EL (cell line): ENCODE data around the gene DIAPH2.

Source experiments
- DNase-seq: peaks from one replicate; pipeline ENCODE4 v3.0.0-alpha.2; 2016

DIAPH2 gene

DNA sequence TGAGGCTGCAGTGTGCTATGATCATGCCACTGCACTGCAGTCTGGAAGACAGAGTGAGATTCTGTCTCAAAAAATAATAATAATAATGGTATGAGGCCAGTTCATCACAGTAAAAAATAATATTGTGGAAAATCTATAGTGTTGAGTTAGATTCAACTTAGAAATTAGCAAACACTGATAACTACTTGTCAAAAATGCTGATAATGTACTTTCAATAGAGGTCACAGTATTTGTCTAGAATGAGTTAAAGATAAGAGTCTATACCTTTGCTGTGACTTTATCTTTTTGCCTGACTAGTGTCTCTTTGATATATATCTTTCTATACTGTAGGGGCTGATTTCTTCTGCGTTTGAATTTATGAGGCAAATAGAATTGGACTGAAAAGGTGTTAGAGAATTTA, 629.7 kb downstream of the DIAPH2 start:
- no peak for DNase-seq

DNA sequence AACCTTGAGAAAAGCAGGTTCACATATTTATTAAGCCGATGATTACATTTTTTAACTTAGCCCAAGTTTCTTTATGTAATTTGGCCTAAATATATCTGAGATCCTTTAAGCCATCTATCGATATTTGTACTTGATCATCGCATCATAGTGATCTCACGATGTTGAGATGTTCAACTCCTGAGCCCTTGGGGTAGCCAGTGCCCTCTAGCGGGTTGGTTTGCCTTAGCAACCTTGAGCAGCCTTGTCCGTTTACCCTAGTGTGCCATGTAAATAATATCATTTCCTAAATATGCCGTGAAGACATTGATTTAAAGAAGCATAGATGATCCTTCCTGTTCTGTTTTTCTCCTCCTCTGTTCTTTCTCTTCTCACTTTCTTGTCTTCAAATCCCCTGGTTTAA, 631.3 kb downstream of the DIAPH2 start:
- DNase-seq, result no peak

DNA sequence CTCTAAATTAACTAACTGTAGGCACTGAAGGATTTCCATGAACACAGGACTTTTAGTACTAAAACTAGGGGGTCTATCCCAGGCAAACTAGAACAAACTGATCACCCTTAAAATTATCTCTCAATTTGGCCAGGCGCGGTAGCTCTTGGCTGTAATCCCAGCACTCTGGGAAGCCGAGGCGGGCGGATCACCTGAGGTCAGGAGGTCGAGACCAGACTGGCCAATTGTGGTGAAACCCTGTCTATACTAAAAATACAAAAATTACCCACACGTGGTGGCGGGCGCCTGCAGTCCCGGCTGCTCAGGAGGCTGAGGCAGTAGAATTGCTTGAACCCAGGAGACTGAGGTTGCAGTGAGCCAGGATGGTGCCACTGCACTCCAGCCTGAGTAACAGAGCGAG, 635.7 kb downstream of the DIAPH2 start:
- no peak for DNase-seq

DNA sequence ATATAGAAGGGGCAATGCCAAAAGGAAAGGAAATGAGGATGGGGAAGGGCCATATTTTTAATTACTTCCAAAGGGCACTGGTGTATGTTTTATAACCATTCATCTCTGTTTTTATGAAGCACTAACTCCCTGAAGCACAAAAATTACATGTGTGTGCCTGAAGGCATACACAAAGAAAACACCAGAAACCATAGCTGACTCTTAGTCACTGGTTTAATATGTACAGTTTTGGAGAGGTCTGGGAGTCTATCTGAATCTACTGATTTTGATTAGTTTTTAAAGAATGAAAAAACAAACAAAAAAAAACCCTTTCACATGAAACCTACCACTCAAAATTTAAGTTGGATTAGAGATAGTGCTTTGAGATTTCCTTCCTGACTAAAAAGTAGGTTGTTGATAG, 637.8 kb downstream of the DIAPH2 start:
- DNase-seq, result peak; percentile 43

DNA sequence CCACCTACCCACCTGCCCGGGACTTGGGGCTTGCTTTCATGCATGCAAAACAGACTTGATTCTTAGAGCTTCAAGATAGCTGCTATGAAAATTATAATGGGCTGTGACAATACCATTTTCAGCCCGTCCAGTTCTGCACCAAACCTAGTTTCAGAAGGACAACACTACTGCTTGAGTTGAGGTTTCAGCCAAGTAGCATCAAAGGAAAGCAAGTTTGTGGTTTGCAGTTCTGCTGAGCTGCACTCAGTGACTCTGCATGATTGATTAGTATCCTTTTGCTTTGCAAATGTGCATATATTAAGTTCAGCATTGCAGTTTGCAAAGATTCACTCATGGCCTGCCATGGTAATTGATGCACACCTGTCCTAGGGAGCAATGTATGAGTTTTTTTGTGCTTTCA, 641.8 kb downstream of the DIAPH2 start:
- DNase-seq, result no peak

DNA sequence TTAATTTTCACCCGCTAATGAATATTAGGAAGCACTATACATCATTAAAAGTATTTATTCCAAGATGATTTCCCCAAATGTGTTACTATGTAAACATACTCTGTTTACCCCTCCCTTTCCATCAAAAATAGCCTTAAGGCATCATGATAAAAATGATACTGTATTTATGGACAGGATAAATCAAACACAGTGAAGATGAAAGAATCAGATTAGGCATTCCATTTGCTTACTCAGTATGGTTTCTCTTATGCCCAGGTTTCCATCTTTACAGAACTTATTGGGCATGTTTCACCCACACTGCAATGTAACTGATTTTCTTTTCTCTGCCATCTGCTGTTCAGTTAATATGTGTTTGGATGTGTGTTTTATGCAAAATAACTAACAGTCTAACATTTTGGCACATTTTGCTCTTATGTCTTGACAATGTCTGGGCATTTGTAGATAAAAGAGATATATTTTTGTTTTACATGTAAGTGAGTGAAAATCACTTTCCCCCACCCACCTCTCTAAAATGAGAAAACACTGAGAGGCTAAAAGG, 644.3 kb downstream of the DIAPH2 start:
- peak; percentile 5 for DNase-seq

DNA sequence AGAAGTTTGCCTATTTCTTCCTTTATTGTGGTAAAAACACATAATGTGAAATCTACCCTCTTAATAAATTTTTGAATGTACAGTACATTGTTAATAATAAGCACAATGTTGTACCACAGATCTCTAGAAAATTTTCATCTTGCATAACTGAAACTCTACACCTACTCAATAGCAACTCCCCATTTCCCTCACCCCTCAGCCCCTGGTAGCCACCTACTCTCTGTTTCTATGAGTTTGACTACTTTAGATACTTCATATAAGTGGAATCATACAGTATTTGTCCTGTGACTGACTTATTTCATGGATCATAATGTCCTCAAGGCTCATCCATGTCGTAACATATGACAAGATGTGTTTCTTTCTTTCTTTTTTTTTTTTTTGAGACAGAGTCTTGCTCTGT, 645.5 kb downstream of the DIAPH2 start:
- no peak for DNase-seq

DNA sequence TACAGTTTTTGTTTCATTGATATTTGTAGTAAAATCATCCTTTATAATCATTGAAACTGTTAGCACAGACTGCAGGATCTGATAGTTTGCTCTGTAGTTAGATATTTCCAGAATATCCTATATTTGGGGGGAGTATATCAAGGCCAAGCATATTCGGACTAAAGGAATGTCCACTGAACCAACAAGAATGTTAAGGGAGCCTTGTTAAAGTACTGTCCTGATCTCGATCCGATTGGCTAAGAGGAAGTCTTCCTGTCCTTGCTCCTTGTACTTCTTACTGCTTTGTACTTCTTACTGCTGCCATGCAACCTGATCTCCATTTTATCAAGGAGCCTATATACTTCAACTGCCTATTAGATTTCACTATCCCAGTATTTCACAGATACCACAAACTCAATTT, 648.3 kb downstream of the DIAPH2 start:
- DNase-seq, result peak; percentile 35

DNA sequence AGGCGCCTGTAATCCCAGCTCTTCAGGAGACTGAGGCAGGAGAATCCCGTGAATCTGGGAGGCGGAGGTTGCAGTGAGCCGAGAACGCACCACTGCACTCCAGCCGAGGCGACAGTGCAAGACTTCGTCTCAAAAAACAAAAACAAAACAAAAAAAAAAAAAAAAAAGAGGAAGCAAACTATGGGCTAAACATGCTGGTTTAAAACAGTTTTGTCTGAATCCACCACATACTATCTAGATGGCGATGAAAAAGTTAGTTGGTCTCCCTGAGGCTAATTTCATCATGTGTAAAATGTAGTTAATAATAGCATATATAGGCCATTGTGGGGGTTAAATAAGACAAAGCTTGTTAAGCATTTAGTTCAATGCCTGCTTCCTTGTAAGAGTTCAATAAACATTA, 650.2 kb downstream of the DIAPH2 start:
- no peak for DNase-seq

DNA sequence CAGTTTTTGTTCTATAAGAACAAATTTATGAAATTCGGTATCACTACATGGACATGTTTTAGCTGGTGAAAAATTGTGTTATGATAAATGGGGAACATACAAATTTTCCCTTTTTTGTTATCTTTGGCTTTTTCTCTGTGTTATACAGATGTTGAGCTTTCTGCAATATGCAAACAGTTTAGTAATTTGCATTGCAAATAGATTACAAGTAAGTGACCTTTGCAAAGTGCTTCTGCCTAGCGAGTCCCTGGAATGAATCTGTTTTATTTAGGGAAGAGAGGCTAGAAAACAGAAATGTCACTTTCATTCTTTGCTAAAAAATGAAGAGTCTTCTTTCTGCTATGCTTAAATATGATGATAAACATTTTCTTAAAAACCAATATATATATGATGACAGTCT, 660.1 kb downstream of the DIAPH2 start:
- DNase-seq, result no peak

DNA sequence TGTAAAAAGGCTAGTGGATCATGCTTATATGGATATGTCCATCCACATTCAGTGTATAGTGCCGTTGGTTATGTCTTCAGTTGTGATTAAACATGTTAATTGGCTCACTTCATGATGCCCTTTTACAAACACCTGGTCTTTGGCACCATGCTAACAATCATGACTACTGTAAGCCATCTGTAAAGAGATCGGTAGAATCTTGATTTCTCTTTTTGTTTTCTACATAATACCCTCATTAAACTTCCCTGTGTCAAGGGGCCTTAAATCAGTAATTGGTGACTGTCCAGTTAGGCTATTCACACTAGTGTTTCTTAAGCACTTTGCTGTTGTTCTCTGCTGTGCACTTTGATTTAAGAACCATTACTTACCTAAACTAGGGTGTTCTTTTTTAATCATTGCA, 674.3 kb downstream of the DIAPH2 start:
- DNase-seq, result no peak

DNA sequence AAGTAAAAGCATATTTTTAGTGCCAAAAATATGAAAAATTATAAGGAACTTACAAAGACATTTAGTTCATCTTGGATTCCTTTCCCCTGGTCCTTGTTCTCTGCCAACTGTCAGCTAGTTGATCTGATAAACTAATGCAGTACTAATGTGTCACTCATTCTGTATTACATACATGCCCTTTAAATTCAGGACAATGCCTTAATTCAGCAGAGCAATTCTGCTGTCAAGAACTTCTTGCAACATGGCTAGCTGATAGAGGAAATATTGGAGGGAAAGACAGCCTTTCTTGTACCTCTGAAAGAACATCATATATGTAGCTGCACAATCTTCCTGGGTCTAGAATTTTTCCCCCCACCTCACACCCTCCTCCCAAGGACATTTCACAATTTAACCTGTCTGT, 679.2 kb downstream of the DIAPH2 start:
- DNase-seq, result no peak

DNA sequence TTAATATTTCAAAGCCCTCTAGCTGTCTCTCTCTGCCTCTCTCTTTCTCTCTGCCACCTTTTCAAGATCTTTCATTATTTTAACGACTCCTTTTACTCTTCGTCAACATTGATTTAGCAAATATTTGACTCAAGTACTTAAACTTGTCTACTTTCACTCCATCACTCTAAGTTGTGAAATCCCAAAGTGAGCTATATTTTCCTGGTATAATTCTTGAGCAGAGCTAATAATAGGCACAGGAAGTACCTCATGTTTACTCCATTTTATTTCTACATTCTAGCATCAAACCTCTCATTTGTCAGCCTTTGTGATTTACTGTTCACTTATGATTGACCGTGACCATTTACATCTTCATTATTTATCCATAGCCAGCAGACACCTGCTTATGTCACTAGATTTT, 681.6 kb downstream of the DIAPH2 start:
- no peak for DNase-seq

DNA sequence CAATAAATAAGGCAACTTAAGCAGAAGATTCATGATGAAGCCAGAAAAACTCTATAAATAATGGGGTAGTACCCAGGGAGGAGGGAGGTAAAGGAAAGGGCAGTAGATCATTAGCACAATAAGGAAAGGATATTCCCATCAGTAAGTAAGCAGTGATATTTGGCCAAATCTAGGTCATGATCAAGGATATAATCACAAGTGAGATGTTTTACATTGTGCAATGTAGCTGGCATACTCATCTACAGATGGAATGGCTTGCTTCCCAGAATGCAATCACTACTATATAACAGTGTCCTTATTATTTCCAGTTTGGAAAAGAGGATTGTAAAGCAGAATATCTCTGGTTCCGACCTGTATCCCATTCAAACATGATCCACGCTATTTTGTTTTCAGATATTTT, 682.5 kb downstream of the DIAPH2 start:
- DNase-seq, result no peak

DNA sequence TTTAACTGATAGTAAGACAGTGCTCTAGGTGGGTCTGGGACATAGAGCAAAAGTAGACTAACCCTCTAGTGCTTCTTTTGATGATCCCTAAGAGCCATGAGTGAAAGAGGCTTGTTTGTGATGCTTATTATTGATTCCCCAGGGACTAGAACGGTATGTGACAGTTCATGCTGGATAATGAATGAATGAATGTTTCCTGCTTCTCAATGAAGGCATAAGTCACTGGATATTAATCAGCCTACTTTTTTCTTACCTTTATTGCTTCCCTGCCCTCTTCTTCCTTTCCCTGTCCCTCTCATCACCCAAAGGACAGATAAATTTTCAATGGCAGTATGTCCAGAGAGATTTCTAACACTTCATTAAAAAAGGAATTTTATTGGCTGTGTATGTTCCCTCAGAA, 685.3 kb downstream of the DIAPH2 start:
- no peak for DNase-seq

DNA sequence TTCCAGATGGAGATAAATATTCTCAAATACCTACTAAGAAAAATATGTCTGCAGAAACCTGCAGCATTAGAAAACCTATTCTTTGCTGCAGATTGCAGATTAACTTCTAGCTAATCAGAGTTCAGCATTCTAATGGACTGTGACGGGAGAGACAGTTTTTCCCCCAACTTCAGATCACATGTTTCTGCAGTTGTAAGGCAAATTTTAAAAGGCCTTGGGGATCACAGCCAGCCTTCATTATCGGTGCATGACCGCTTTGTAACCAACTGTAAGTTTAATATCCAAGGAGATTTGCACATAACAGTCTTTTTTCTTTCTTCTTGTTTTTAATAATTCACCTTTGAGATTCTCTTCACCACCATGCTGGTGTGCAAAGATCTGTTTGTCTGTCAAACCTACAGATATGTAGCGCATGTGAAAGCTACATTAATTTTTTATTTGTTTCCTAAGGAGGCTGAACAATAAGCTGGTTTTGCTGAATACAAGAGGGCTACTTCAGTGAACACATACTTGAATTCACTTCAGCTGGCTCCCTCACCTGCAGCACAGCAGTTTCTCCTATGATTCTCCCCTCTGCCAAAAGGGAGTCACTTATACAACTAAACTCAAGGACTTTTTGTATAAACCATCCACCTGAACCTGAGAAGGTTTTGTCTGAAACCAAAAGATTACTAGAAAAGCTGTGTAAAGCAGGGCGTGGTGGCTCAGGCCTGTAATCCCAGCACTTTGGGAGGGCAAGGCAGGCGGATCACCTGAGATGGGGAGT, 687.5 kb downstream of the DIAPH2 start:
- DNase-seq, result no peak

DNA sequence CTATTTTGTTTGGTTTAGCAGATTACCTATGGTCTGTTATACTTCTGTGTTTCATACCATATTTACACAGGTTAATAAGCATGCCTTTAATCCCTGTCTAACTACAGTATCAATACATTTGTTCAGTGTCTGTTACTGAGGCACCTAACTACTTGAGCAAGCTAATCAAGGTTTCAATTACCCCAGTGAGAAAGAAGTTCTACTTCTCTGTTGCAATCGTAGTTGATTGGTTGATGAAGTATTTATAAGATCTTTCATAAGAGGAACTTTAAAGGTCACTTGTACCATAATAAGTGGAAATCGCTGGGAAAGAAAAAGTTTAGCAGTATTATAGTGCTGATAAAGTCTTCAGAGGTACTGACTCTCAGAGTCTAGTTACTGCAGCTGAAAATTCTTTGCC, 689.6 kb downstream of the DIAPH2 start:
- DNase-seq, result no peak

DNA sequence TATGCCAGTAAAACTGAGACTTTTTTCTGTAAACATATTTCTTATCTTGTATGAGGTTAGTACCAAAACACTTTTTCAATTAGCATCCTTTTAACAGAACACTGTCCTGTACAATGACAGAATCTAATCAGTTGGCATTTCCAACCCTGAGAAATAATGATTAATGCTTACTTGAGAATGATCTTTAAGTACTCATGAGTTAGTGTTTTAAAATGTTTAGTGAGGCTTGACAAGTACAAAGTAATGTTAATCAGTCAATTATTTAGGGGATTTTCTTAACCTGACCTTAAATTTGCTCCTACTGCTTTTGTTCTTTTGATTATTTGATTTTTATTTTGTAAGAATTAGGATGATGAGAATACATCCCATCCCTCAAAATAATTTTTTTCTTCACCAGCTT, 695.6 kb downstream of the DIAPH2 start:
- no peak for DNase-seq

DNA sequence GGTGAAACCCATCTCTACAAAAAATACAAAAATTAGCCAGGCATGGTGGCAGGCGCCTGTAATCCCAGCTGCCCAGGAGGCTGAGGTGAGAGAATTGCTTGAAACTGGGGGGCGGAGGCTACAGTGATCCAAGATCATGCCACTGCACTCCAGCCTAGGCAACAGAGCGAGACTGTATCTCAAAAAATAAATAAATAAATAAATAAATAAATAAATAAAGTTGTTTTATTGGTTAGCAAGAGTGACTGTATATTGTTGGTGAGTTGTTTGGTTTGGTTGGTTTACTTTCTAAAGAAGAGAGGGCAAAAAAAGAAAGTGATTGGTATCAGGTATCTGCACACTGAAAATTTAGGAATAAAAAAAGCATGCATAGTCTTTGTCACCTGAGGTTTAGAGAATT, 700.0 kb downstream of the DIAPH2 start:
- DNase-seq, result no peak

DNA sequence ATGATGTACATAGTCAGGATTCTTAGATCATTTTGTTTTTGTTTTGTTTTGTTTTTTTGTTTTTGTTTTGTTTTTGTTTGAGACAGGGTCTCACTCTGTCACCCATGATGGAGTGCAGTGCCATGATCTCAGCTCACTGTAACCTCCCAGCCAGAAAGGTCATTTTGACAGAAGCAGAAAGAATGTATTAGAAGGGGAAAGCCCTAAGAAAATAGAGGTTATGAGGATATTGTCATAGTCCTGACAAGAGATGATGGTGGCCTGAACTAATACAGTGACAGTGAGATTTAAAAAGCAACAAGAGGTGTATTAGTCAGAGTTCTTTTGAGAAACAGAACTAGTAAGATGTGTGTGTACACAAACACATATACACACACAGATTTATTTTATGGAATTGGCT, 702.4 kb downstream of the DIAPH2 start:
- no peak for DNase-seq

DNA sequence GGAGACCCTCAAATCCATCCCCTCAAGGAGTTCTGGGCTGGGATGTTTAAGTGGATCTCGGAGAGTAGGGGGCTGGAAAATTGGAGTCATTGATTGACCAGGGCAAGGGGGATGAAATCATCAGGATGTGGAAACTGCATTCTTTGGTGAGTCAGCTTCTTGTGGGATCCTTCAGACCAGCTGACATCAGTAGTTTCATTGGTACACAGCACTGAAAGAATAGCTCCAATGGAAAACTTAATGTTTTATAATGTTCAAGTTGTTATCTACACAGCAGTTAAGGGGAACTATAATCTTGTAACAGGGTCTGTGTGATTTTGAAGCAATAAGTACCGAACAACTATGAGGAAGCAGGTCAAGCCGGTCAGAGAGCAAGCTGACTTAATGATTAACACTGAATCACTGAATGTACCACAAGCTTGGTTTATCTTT, 705.1 kb downstream of the DIAPH2 start:
- DNase-seq, result peak; percentile 77

DNA sequence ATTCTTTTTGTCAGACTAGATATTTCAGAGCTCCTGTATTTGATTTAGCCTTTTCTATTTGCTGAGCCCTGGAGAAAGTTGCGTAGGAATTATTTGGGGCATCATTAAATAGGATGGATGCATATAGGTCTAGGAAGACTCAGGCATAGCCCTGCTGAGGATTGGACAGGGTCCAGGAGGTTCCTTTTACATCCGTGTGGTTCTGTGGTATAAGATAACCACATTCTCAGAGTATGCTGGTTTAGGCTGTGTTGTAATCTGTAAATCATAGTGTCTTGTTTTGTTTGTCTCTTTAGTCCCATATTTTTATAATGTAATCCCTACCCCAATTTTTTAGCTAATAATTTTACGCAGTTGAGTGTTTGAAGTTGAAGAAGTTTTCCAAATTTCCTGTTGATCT, 712.7 kb downstream of the DIAPH2 start:
- peak; percentile 34 for DNase-seq

DNA sequence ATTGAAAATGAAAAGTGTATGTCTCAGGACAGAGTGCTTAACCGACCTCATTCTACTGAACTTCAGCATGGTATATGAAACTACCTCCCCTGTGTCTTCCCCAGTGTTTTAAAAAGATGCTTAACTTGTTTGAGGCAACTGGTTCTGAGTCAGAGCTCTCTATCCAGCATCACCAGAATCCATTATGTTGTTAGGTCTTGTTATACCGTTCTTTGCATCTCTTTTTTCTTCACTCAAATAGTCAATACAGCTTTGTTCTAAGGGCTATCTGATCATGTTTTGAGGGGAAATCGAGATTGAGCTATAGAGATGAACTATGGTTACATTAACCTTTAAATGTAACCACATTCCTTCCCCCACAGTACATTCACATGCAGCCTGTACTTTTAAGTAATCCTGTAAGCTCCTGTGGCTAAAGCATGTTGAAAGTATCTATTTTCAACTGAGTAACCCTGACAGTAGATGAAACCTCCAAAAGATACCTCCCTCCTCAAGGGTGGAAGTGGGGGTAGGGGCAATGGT, 713.4 kb downstream of the DIAPH2 start:
- no peak for DNase-seq

DNA sequence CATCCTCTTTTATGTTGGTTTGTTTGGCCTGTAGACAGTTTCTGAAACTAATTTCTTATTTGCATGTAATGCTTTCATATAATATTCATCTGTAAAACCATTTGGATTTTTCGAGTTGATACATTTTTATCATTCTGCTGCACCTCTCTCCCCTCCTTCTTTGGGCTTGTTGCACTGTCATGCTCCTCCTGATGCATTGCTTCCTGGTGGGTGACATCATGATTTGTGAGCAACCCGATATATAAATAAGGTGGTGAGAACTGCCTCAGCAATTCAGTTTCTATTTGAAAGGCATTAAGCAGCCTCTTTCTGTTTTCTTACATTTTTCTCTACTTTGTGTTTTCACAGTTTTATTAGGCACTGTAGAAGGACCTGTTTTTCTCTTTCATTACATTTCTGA, 714.8 kb downstream of the DIAPH2 start:
- DNase-seq, result peak; percentile 70

DNA sequence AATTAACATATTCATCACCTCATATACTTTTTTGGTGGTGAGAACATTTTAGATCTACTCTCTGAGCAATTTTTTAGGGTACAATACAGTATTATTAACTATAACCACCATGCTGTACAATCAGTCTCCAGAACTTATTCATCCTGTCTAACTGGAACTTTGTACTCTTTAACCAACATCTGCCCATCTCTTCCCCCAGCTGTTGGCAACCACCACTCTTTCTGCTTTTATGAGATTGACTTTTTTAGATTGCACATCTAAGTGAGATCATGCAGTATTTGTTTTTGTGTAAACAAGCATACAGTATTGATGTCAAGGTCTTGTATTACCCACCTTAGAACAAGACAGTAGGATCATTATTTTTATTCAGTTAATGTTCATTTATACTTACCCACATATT, 715.9 kb downstream of the DIAPH2 start:
- no peak for DNase-seq
